Astrocyte (in vitro differentiated cells and primary cell): ENCODE results near the gene CFAP58. TPM values are rescaled to one million over a fixed set of nuclear protein-coding genes. Genes with fewer than 3 reads are reported as not detected.
A peak's percentile ranks its signal among the peaks of the same experiment; 100 is the strongest.

Source experiments
- DNase-seq: peaks from one replicate; pipeline ENCODE4 v3.0.0-alpha.2; 2010; ENCODE audit warnings: low read depth
- FAIRE-seq: peaks from 2 replicates; lab custom pipeline; 2011; peaks lifted over from hg19 to GRCh38; lab: Jason Lieb, UNC
- H2AFZ ChIP-seq: 2 replicates; pipeline ENCODE4 v1.6.0; 2012; ENCODE audit warnings: low read depth, low read length, inconsistent platforms
- H3K27ac ChIP-seq: 2 replicates; pipeline ENCODE4 v1.5.1; 2011; ENCODE audit warnings: low read depth, low read length, inconsistent platforms
- H3K27me3 ChIP-seq: 2 replicates; pipeline ENCODE4 v1.6.0; 2011; ENCODE audit warnings: low read length, inconsistent platforms; ENCODE audit not compliant: insufficient read depth
- H3K36me3 ChIP-seq: 2 replicates; pipeline ENCODE4 v1.5.1; 2011; ENCODE audit warnings: low read length, inconsistent platforms; ENCODE audit not compliant: insufficient read depth
- H3K4me1 ChIP-seq: 2 replicates; pipeline ENCODE4 v1.5.1; 2011; ENCODE audit warnings: low read length, inconsistent platforms; ENCODE audit not compliant: insufficient read depth
- H3K4me2 ChIP-seq: 2 replicates; pipeline ENCODE4 v1.6.0; 2012; ENCODE audit warnings: low read length, inconsistent platforms
- H3K4me3 ChIP-seq: 2 replicates; pipeline ENCODE4 v1.5.1; 2011; ENCODE audit warnings: low read depth, mild to moderate bottlenecking, low read length, inconsistent platforms; ENCODE audit not compliant: insufficient read depth
- H3K79me2 ChIP-seq: 2 replicates; pipeline ENCODE4 v1.6.0; 2012; ENCODE audit warnings: mild to moderate bottlenecking, low read length, inconsistent platforms; ENCODE audit not compliant: insufficient read depth
- H3K9ac ChIP-seq: 2 replicates; pipeline ENCODE4 v1.6.0; 2012; ENCODE audit warnings: mild to moderate bottlenecking, low read length, inconsistent platforms
- H3K9me3 ChIP-seq: 2 replicates; pipeline ENCODE4 v1.5.1; 2012; ENCODE audit warnings: low read depth, mild to moderate bottlenecking, low read length, inconsistent platforms; ENCODE audit not compliant: insufficient read depth
- H4K20me1 ChIP-seq: 2 replicates; pipeline ENCODE4 v1.6.0; 2012; ENCODE audit warnings: low read length, inconsistent platforms; ENCODE audit not compliant: insufficient read depth
- H3K27ac Mint-ChIP-seq: one replicate; pipeline ENCODE4 v1.8.0; 2021; ENCODE audit warnings: mild to moderate bottlenecking, mixed read lengths; ENCODE audit not compliant: unreplicated experiment
- H3K27me3 Mint-ChIP-seq: one replicate; pipeline ENCODE4 v1.8.0; 2021; ENCODE audit warnings: low read depth, mixed read lengths; ENCODE audit not compliant: unreplicated experiment
- H3K36me3 Mint-ChIP-seq: one replicate; pipeline ENCODE4 v1.8.0; 2021; ENCODE audit warnings: low read depth, mixed read lengths; ENCODE audit not compliant: unreplicated experiment
- H3K4me1 Mint-ChIP-seq: one replicate; pipeline ENCODE4 v1.8.0; 2021; ENCODE audit warnings: low read depth, mixed read lengths; ENCODE audit not compliant: unreplicated experiment
- H3K4me3 Mint-ChIP-seq: one replicate; pipeline ENCODE4 v1.8.0; 2021; ENCODE audit warnings: mild to moderate bottlenecking, moderate library complexity, mixed read lengths; ENCODE audit not compliant: unreplicated experiment
- H3K9me3 Mint-ChIP-seq: one replicate; pipeline ENCODE4 v1.8.0; 2021; ENCODE audit warnings: mild to moderate bottlenecking, mixed read lengths; ENCODE audit not compliant: unreplicated experiment
- CTCF ChIP-seq: IDR thresholded peaks from 2 replicates; pipeline ENCODE4 v1.5.1; 2011; ENCODE audit warnings: low read depth, mild to moderate bottlenecking, inconsistent platforms, low read length, moderate library complexity; ENCODE audit not compliant: insufficient read depth
- EZH2 ChIP-seq: IDR thresholded peaks from 2 replicates; pipeline ENCODE4 v1.6.1; 2012; ENCODE audit warnings: mild to moderate bottlenecking, low read length, inconsistent platforms; ENCODE audit not compliant: insufficient read depth
- total RNA-seq: library from RNA; stranded (reverse); gene quantifications from 2 replicates; pipeline ENCODE4 v1.2.1, GENCODE V29; 2021

The CFAP58 gene
- total RNA-seq, 1 donor from 2014 or later, result 0.86 TPM

- Histone ChIP-seq H3K27me3 (no peaks in the 10 kb centered on the region), H4K20me1 (peaks cover 99% of the 10 kb centered on the region), H3K4me1 (peaks cover 31% of the 10 kb centered on the region), H3K79me2 (peaks cover 100% of the 10 kb centered on the region), H3K9ac (no peak overlapping the region), H3K4me2 (peak overlapping the region; percentile 39), H3K27ac (no peak overlapping the region), H3K36me3 (peaks cover 10% of the 10 kb centered on the region), H3K4me3 (no peak overlapping the region), H2AFZ (no peak overlapping the region), H3K9me3 (no peaks in the 10 kb centered on the region)
- Mint-ChIP-seq H3K4me1 (peaks cover 25% of the 10 kb centered on the region), H3K4me3 (no peak overlapping the region), H3K27ac (no peak overlapping the region), H3K36me3 (peaks cover 12% of the 10 kb centered on the region), H3K9me3 (no peaks in the 10 kb centered on the region), H3K27me3 (no peaks in the 10 kb centered on the region)
- no peak for TF ChIP-seq CTCF
- no peak for TF ChIP-seq EZH2
- no peak for FAIRE-seq
- DNase-seq, result no peak
These were observed 35.8 kb upstream of the CFAP58 start for GRCh38 chr10:104317726-104318299.

GRCh38 chr10:104318326-104318725 lies 35.3 kb upstream of the CFAP58 start:
- Histone ChIP-seq H3K79me2 (peaks cover 100% of the 10 kb centered on the region), H3K4me3 (no peak overlapping the region), H2AFZ (no peak overlapping the region), H3K4me2 (no peak overlapping the region), H3K9ac (no peak overlapping the region), H3K27ac (no peak overlapping the region), H3K4me1 (peaks cover 31% of the 10 kb centered on the region), H3K36me3 (peaks cover 9% of the 10 kb centered on the region), H3K27me3 (no peaks in the 10 kb centered on the region), H4K20me1 (peaks cover 99% of the 10 kb centered on the region), H3K9me3 (no peaks in the 10 kb centered on the region)
- TF ChIP-seq EZH2 (no peak), CTCF (no peak)
- Mint-ChIP-seq H3K9me3 (no peaks in the 10 kb centered on the region), H3K27ac (peak overlapping the region; percentile 26), H3K27me3 (no peaks in the 10 kb centered on the region), H3K36me3 (peaks cover 7% of the 10 kb centered on the region), H3K4me1 (peaks cover 25% of the 10 kb centered on the region), H3K4me3 (no peak overlapping the region)
- FAIRE-seq, result no peak
- DNase-seq, result no peak
